ENCODE results near the gene HSPA1A.

- TF ChIP-seq POLR2A (IDR thresholded peaks at IDR 0.05) (no peak), CTCF (IDR thresholded peaks at IDR 0.05) (no peak)
Measured at GRCh38 chr6:31792761-31793171, 22.6 kb upstream of the HSPA1A start.

Measured in ovary (tissue), 3 donors.